HEK293 (cell line): ENCODE data around the gene FUOM.

ENCODE experiments used
- CTCF ChIA-PET: fragments of 350-600 bp; formaldehyde crosslinking; extraction: SDS; loops from one replicate; lab custom pipeline; 2021; ENCODE audit warnings: antibody characterized with exemption; lab: Yijun Ruan, JAX
- POLR2A ChIA-PET: fragments of 300-600 bp; formaldehyde crosslinking; extraction: SDS; loops from one replicate; lab custom pipeline; 2020; ENCODE audit warnings: antibody characterized with exemption, inconsistent platforms; lab: Yijun Ruan, JAX
- H3K27ac ChIP-seq: fragments of 200-500 bp; sonication (Bioruptor generic); 2 replicates; pipeline ENCODE4 v1.5.1; 2014; ENCODE audit warnings: low read depth, low read length, control low read depth, inconsistent platforms; ENCODE audit errors: extremely low read depth
- H3K36me3 ChIP-seq, 2 experiments: fragments of 200-500 bp in 1 of 2; sonication (Bioruptor generic) in 1 of 2; 1 replicate in 1 of 2; 2 replicates in 1 of 2; pipeline ENCODE4 v1.5.1; 2014 to 2017; ENCODE audit warnings: inconsistent platforms in 2 of 2, low read length in 2 of 2; ENCODE audit not compliant: control insufficient read depth in 2 of 2, insufficient read depth in 1 of 2
- H3K4me1 ChIP-seq: fragments of 200-500 bp; sonication (Bioruptor generic); 2 replicates; pipeline ENCODE4 v1.5.1; 2014; ENCODE audit warnings: mild to moderate bottlenecking, low read length, inconsistent platforms; ENCODE audit not compliant: control insufficient read depth, insufficient read depth
- H3K4me3 ChIP-seq: 2 replicates; pipeline ENCODE4 v1.5.1; 2011; ENCODE audit warnings: low read depth, mild to moderate bottlenecking, control low read depth, low read length, moderate library complexity
- H3K9me3 ChIP-seq: fragments of 200-500 bp; sonication (Bioruptor generic); 2 replicates; pipeline ENCODE4 v1.5.1; 2014; ENCODE audit warnings: low read depth, low read length, inconsistent platforms; ENCODE audit not compliant: control insufficient read depth, insufficient read depth
- GLIS2 ChIP-seq: fragments of 450-650 bp; formaldehyde crosslinking; IDR thresholded peaks from 2 replicates; pipeline ENCODE4 v1.5.1; 2016; ENCODE audit warnings: missing biosample characterization, missing genetic modification characterization
- HOXA7 ChIP-seq: sonication (generic); formaldehyde crosslinking; IDR thresholded peaks from 2 replicates; pipeline ENCODE4 v1.8.1; 2022; ENCODE audit warnings: missing genetic modification reagents, borderline replicate concordance
- KLF16 ChIP-seq: fragments of 450-650 bp; formaldehyde crosslinking; IDR thresholded peaks from 2 replicates; pipeline ENCODE4 v1.5.1; 2017; ENCODE audit warnings: missing biosample characterization, missing genetic modification characterization
- OVOL3 ChIP-seq: fragments of 450-650 bp; formaldehyde crosslinking; IDR thresholded peaks from 2 replicates; pipeline ENCODE4 v1.5.1; 2016; ENCODE audit warnings: missing biosample characterization, missing genetic modification characterization
- WT1 ChIP-seq: fragments of 450-650 bp; formaldehyde crosslinking; IDR thresholded peaks from 2 replicates; pipeline ENCODE4 v1.5.1; 2016; ENCODE audit warnings: missing biosample characterization, missing genetic modification characterization
- ZNF138 ChIP-seq: fragments of 450-650 bp; formaldehyde crosslinking; IDR thresholded peaks from 2 replicates; pipeline ENCODE4 v1.5.1; 2016; ENCODE audit warnings: missing biosample characterization, missing genetic modification characterization, borderline replicate concordance
- ZNF175 ChIP-seq: fragments of 450-650 bp; formaldehyde crosslinking; IDR thresholded peaks from 2 replicates; pipeline ENCODE4 v1.5.1; 2016; ENCODE audit warnings: missing biosample characterization, missing genetic modification characterization
- ZNF248 ChIP-seq: fragments of 450-650 bp; formaldehyde crosslinking; IDR thresholded peaks from 2 replicates; pipeline ENCODE4 v1.5.1; 2017; ENCODE audit warnings: missing biosample characterization, missing genetic modification characterization
- ZNF362 ChIP-seq: fragments of 450-650 bp; formaldehyde crosslinking; IDR thresholded peaks from 2 replicates; pipeline ENCODE4 v1.5.1; 2016; ENCODE audit warnings: missing biosample characterization, missing genetic modification characterization
- ZNF366 ChIP-seq: fragments of 450-650 bp; formaldehyde crosslinking; conservative IDR thresholded peaks from 2 replicates; pipeline ENCODE4 v1.5.1; 2016; ENCODE audit warnings: missing biosample characterization, missing genetic modification characterization
- TF ChIP-seq, protein P1 (sequence below): fragments of 450-650 bp; formaldehyde crosslinking; IDR thresholded peaks from 2 replicates; pipeline ENCODE4 v1.5.1; 2016; ENCODE audit warnings: missing biosample characterization, missing genetic modification characterization

FUOM gene

DNA sequence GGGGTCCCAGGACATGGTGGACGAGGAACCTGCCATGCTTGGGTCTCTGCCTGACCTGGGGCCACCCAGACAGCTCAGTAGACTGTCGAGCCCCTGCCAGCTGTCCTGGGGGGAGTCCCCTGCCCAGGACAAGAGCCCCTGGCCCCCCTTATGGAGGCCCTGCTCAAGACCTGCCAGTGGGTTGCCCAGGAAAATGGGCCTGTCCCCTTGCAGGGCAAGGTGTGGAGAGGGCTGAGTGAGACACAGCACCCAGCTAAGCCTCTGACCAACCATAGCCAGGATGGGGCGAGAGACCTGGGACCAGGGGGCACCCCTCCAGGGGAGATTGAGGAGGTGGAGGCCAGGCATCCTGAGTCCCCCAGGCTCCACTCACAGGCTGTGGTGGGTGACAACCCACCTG is 1.8 kb downstream of the FUOM start:
- H3K27ac ChIP-seq, result no peak overlapping the region
- ChIA-PET CTCF (interaction anchor here (0.6 to 1.2 kb wide), 2 partner anchors 16 to 27 kb away, joined by 3 read pairs; no protein-coding TSS in a partner anchor), POLR2A (interaction anchor here (2.0 kb wide), 1 partner anchor 32 kb away, joined by 4 read pairs; no protein-coding TSS in a partner anchor)
- peak; percentile 34; the same call in 1 of the 2 replicates for TF ChIP-seq GLIS2
- TF ChIP-seq ZNF175 (tag by site-specific recombination), result no peak
- TF ChIP-seq HOXA7 (CRISPR knock-in tag), result no peak
- TF ChIP-seq ZNF248 (tag by site-specific recombination), result no peak
- TF ChIP-seq ZNF138 (tag by site-specific recombination), result no peak
- H3K4me1 ChIP-seq, result peaks cover 4% of the 10 kb centered on the region; the same call in 1 of the 2 replicates
- H3K4me3 ChIP-seq, result no peak overlapping the region
- no peaks in the 10 kb centered on the region for H3K36me3 ChIP-seq
- H3K9me3 ChIP-seq, result no peaks in the 10 kb centered on the region

- CTCF ChIA-PET, result no interaction called here
Observed at GRCh38 chr10:133355266-133355665, 2.6 kb downstream of the FUOM start.

DNA sequence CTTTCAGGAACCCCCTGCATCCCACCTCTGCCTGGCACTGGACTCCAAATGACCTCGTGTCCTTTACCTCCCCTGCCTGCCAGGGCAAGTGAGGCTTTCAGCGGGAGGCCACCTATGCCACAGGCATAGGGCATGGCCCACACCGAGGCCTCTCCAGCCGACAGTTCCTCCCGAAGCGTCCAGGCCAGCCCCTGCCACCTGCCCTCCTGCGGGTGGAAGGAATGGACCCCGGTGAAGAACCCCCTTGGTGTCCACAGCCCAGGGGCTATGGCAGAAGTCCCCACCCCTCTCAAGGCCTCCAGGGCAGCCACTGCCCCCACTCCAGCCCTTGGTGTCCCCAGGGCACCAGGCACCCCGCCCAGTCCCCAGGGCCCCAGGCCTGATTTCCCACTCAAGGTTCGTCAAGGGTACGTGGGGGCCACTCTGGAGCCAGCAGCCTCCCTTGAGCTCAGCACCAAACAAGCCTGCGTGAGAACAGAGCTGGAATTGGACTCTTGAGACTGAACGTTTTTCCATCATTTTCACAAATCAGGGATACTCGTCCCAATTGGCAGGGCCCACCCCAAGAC is 3.1 kb downstream of the FUOM start:
- no peak overlapping the region for H3K4me3 ChIP-seq
- H3K4me1 ChIP-seq, result peaks cover 4% of the 10 kb centered on the region; the same call in 1 of the 2 replicates
- no peaks in the 10 kb centered on the region for H3K36me3 ChIP-seq
- no peaks in the 10 kb centered on the region for H3K9me3 ChIP-seq
- H3K27ac ChIP-seq, result no peak overlapping the region
- TF ChIP-seq WT1 (tag by site-specific recombination) (no peak), GLIS2 (peak; percentile 26; the same call in 1 of the 2 replicates)
- POLR2A ChIA-PET, result interaction anchor here (1.8 to 2.0 kb wide), 2 partner anchors 16 to 30 kb away, joined by 4 read pairs; no protein-coding TSS in a partner anchor
- CTCF ChIA-PET, result no interaction called here

More at GRCh38 chr10:133355266-133355665, 2.6 kb downstream of the FUOM start:
- H3K27ac ChIP-seq, result no peak overlapping the region
- H3K4me1 ChIP-seq, result peaks cover 4% of the 10 kb centered on the region; the same call in 1 of the 2 replicates
- TF ChIP-seq, protein P1, sequence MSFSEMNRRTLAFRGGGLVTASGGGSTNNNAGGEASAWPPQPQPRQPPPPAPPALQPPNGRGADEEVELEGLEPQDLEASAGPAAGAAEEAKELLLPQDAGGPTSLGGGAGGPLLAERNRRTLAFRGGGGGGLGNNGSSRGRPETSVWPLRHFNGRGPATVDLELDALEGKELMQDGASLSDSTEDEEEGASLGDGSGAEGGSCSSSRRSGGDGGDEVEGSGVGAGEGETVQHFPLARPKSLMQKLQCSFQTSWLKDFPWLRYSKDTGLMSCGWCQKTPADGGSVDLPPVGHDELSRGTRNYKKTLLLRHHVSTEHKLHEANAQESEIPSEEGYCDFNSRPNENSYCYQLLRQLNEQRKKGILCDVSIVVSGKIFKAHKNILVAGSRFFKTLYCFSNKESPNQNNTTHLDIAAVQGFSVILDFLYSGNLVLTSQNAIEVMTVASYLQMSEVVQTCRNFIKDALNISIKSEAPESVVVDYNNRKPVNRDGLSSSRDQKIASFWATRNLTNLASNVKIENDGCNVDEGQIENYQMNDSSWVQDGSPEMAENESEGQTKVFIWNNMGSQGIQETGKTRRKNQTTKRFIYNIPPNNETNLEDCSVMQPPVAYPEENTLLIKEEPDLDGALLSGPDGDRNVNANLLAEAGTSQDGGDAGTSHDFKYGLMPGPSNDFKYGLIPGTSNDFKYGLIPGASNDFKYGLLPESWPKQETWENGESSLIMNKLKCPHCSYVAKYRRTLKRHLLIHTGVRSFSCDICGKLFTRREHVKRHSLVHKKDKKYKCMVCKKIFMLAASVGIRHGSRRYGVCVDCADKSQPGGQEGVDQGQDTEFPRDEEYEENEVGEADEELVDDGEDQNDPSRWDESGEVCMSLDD (tag by site-specific recombination), result peak; percentile 8; the same call in 1 of the 2 replicates
- TF ChIP-seq ZNF366 (tag by site-specific recombination), result no peak
- H3K9me3 ChIP-seq, result no peaks in the 10 kb centered on the region
- H3K36me3 ChIP-seq, result no peaks in the 10 kb centered on the region
- POLR2A ChIA-PET, result interaction anchor here (1.8 to 2.0 kb wide), 2 partner anchors 15 to 31 kb away, joined by 4 read pairs; no protein-coding TSS in a partner anchor
- H3K4me3 ChIP-seq, result no peak overlapping the region

- no peak overlapping the region for H3K27ac ChIP-seq
- ChIA-PET POLR2A (interaction anchor here (0.8 to 1.8 kb wide), 2 partner anchors 16 to 31 kb away, joined by 3 to 4 read pairs; no protein-coding TSS in a partner anchor), CTCF (interaction anchor here (1.6 kb wide), 1 partner anchor 25 kb away, joined by 10 read pairs; no protein-coding TSS in a partner anchor)
- TF ChIP-seq ZNF362 (tag by site-specific recombination) (no peak), KLF16 (tag by site-specific recombination) (no peak), OVOL3 (no peak)
- H3K4me3 ChIP-seq, result no peak overlapping the region
- no peaks in the 10 kb centered on the region for H3K9me3 ChIP-seq
- no peaks in the 10 kb centered on the region for H3K4me1 ChIP-seq
- no peaks in the 10 kb centered on the region for H3K36me3 ChIP-seq
Observed at GRCh38 chr10:133353988-133354605, 3.7 kb downstream of the FUOM start.
